RWPE2 (cell line): ENCODE measurements around the gene FADS3.

Experiments used
- ATAC-seq: fragments of 200-7000 bp; cut with Tn5 transposase; 3 replicates; pipeline ENCODE4 v1.9.1; 2021; ENCODE audit warnings: low read depth
- DNase-seq: peaks from one replicate; pipeline ENCODE4 v3.0.0-alpha.2; 2020; ENCODE audit warnings: low spot score
- H3K27ac ChIP-seq: fragments of 450-650 bp; 2 replicates; pipeline ENCODE4 v1.5.1; 2017; ENCODE audit warnings: mild to moderate bottlenecking; ENCODE audit not compliant: poor library complexity, severe bottlenecking
- H3K27me3 ChIP-seq: fragments of 250-450 bp; sonication (Bioruptor Pico); 2 replicates; pipeline ENCODE4 v1.5.1; 2021; ENCODE audit warnings: mild to moderate bottlenecking, moderate library complexity; ENCODE audit not compliant: insufficient read depth, poor library complexity, severe bottlenecking
- H3K36me3 ChIP-seq: fragments of 250-450 bp; sonication (Bioruptor Pico); 2 replicates; pipeline ENCODE4 v1.5.1; 2020; ENCODE audit warnings: low read depth, mild to moderate bottlenecking, moderate library complexity
- H3K4me1 ChIP-seq: fragments of 250-450 bp; sonication (Bioruptor Pico); 2 replicates; pipeline ENCODE4 v1.5.1; 2021; ENCODE audit warnings: mild to moderate bottlenecking, moderate library complexity; ENCODE audit not compliant: insufficient read depth, poor library complexity, severe bottlenecking
- H3K4me3 ChIP-seq: fragments of 250-450 bp; sonication (Bioruptor Pico); 2 replicates; pipeline ENCODE4 v1.5.1; 2021; ENCODE audit warnings: mild to moderate bottlenecking, moderate library complexity; ENCODE audit not compliant: severe bottlenecking
- H3K9me3 ChIP-seq: fragments of 250-450 bp; sonication (Bioruptor Pico); 2 replicates; pipeline ENCODE4 v1.5.1; 2021; ENCODE audit warnings: mild to moderate bottlenecking, moderate library complexity; ENCODE audit not compliant: severe bottlenecking
- TF ChIP-seq, protein P1 (sequence below): fragments of 450-650 bp; IDR thresholded peaks from one replicate; pipeline ENCODE4 v1.5.1; 2017; ENCODE audit warnings: mild to moderate bottlenecking, moderate library complexity; ENCODE audit not compliant: poor library complexity, severe bottlenecking

The FADS3 gene

GRCh38 chr11:61913699-61914395, 22.5 kb upstream of the FADS3 start:
- no peak overlapping the region for H3K4me3 ChIP-seq
- ATAC-seq (no peak), DNase-seq (no peak)
- H3K4me1 ChIP-seq: no peaks in the 10 kb centered on the region
- TF ChIP-seq, protein P1, sequence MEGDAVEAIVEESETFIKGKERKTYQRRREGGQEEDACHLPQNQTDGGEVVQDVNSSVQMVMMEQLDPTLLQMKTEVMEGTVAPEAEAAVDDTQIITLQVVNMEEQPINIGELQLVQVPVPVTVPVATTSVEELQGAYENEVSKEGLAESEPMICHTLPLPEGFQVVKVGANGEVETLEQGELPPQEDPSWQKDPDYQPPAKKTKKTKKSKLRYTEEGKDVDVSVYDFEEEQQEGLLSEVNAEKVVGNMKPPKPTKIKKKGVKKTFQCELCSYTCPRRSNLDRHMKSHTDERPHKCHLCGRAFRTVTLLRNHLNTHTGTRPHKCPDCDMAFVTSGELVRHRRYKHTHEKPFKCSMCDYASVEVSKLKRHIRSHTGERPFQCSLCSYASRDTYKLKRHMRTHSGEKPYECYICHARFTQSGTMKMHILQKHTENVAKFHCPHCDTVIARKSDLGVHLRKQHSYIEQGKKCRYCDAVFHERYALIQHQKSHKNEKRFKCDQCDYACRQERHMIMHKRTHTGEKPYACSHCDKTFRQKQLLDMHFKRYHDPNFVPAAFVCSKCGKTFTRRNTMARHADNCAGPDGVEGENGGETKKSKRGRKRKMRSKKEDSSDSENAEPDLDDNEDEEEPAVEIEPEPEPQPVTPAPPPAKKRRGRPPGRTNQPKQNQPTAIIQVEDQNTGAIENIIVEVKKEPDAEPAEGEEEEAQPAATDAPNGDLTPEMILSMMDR: no peak
- H3K36me3 ChIP-seq: no peaks in the 10 kb centered on the region
- no peaks in the 10 kb centered on the region for H3K9me3 ChIP-seq
- peaks cover 8% of the 10 kb centered on the region for H3K27me3 ChIP-seq
- H3K27ac ChIP-seq: no peak overlapping the region

DNA sequence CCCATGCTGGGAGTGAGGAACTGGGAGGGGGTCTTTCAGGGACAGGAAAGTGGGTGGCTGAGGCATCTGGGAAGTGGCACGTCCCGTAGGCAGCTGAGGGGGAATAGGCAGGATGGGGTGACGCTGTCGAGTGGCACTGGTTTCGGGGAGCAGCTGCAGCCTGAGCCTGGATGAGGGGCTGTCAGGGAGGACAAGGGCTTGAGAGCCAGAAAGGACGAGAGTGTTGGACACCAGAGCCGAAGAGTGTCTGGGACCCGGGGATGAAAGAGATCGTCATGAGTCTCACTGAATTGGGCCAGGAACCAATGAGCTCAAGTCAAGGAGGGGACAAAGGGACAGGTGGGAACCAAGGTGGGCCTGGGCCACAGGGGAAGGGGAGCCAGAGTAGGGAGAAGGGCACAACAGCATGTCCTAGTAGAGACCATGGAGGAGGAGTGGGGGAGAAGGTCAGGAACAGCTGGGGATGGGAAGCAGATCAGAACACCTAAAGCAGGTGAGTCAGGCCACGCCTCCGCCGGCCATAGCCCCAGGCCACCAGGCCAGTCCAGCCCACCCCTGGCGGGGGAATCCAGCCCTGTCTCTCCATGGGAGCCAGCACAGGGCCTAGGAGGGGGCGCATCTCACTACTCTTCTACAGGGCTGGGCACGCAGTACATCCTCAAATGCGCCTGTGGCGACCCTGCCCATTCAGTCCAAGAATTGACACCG, 21.8 kb upstream of the FADS3 start:
- H3K36me3 ChIP-seq: no peaks in the 10 kb centered on the region
- peaks cover 5% of the 10 kb centered on the region for H3K27me3 ChIP-seq
- no peaks in the 10 kb centered on the region for H3K9me3 ChIP-seq
- ATAC-seq: no peak
- no peaks in the 10 kb centered on the region for H3K4me1 ChIP-seq
- no peak overlapping the region for H3K27ac ChIP-seq
- H3K4me3 ChIP-seq: no peak overlapping the region
- DNase-seq: peak; percentile 54
- TF ChIP-seq, protein P1: no peak

- Histone ChIP-seq H3K36me3 (no peaks in the 10 kb centered on the region), H3K4me3 (no peak overlapping the region), H3K27me3 (no peaks in the 10 kb centered on the region), H3K9me3 (no peaks in the 10 kb centered on the region), H3K27ac (no peak overlapping the region), H3K4me1 (no peaks in the 10 kb centered on the region)
- TF ChIP-seq, protein P1: no peak
- DNase-seq: no peak
- no peak for ATAC-seq
These were observed 21.2 kb upstream of the FADS3 start for GRCh38 chr11:61912530-61912898.

DNA sequence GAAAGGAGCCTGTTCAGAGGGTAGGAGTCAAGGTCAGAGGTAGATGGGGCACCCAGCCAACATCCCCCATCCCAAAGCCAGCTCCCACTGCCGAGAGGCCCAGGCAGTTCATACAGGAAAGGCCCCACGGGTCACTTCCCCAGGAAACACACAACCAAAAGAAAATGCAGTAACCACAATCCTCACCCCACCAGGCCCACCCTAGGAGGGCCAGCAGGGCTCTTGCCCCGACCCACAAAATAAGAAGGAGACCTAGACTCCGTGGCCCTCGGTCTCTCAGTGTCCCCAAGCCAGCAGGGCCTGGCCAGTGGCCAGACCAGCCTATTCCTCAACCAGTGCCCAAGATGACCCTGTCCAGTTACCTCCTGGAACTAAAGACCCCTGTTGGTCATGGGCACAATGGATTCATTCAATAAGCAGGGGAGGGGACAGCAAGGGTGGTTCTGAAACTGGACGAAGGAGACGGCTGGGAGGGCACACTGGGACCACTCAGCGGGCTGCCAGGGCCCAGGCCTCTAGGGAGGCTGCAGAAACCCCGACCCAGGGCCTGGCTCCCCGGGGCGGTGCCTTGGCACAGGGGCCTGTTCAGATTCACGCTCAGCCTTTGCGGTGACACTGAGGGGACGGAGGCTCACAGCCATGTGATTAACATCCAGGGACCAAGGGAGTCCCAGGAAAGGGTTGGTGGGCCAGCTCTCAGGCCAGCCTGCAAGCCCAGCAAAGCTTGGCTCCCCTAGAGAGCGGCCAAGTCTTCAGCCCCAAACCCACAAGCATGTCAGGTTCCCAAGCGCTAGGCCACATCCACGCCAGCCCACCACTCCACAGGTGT, 20.6 kb upstream of the FADS3 start:
- Histone ChIP-seq H3K4me1 (no peaks in the 10 kb centered on the region), H3K9me3 (no peaks in the 10 kb centered on the region), H3K36me3 (no peaks in the 10 kb centered on the region), H3K27me3 (no peaks in the 10 kb centered on the region), H3K4me3 (no peak overlapping the region), H3K27ac (no peak overlapping the region)
- DNase-seq (peak; percentile 35), ATAC-seq (no peak)
- TF ChIP-seq, protein P1: no peak
